DND-41 (cell line): ENCODE data around the gene ZMYM1.
"Not testable (repeated sequence)": the region's sequence is repeated elsewhere in the genome, so short reads cannot be mapped to it uniquely, and the experiment has no call there.

Source experiments
- CTCF ChIP-seq: IDR thresholded peaks from 2 replicates; pipeline ENCODE4 v1.5.1; 2012; ENCODE audit warnings: borderline replicate concordance, low read length, moderate library complexity, mild to moderate bottlenecking; ENCODE audit not compliant: poor library complexity, severe bottlenecking; ENCODE audit errors: extremely low read depth
- EZH2 ChIP-seq: IDR thresholded peaks from 3 replicates; pipeline ENCODE4 v1.6.1; 2012; ENCODE audit warnings: borderline replicate concordance, low read depth, mild to moderate bottlenecking, moderate library complexity, low read length, inconsistent platforms; ENCODE audit not compliant: severe bottlenecking

- TF ChIP-seq CTCF, EZH2: not testable (repeated sequence)
These were observed 63.1 kb downstream of the ZMYM1 start for GRCh38 chr1:35142294-35142693.
